Left ventricle myocardium inferior (tissue), 1 donor: ENCODE data around the gene USP7. TPM values are rescaled to one million over a fixed set of nuclear protein-coding genes. Genes with fewer than 3 reads are reported as not detected.

Source experiments
- DNase-seq: peaks from one replicate; pipeline ENCODE4 v3.0.0-alpha.2; 2020
- H3K27ac ChIP-seq: fragments of 200-600 bp; replicated peaks from 2 replicates; pipeline ENCODE4 v1.8.0; 2021
- H3K27me3 ChIP-seq: fragments of 200-600 bp; 2 replicates; pipeline ENCODE4 v1.8.0; 2021; ENCODE audit warnings: low read depth
- H3K36me3 ChIP-seq: fragments of 200-600 bp; 2 replicates; pipeline ENCODE4 v1.8.0; 2021
- H3K4me1 ChIP-seq: fragments of 200-600 bp; 2 replicates; pipeline ENCODE4 v1.8.0; 2021
- H3K4me3 ChIP-seq: fragments of 200-600 bp; 2 replicates; pipeline ENCODE4 v1.8.0; 2021; ENCODE audit warnings: mild to moderate bottlenecking, moderate library complexity
- H3K9me3 ChIP-seq: fragments of 200-600 bp; replicated peaks from 2 replicates; pipeline ENCODE4 v1.8.0; 2021
- CTCF ChIP-seq: fragments of 200-600 bp; IDR thresholded peaks from 2 replicates; pipeline ENCODE4 v1.8.0; 2021; ENCODE audit warnings: antibody characterized with exemption, mild to moderate bottlenecking, borderline replicate concordance
- intact Hi-C: fragments of 100-400 bp; cut with micrococcal nuclease; formaldehyde crosslinking; loops from one replicate; pipeline ENCODE4 v1.11.0; 2022
- total RNA-seq: library from RNA; stranded (reverse); fragmentation: NEBNext Ultra II Directional; extraction: Animal tissue kit (Norgen Biotek cat#: 25700); gene quantifications from one replicate; pipeline ENCODE4 v1.2.1, GENCODE V29; 2021
- donor health status: DM: no; HTN: yes; CAD: no; lungs with severe emphysema.

The USP7 gene
- total RNA-seq, 1 donor from 2014 or later, result 54.7 TPM

GRCh38 chr16:9007177-9007794 is 43.6 kb upstream of the USP7 start:
- Histone ChIP-seq H3K27me3 (peaks cover 8% of the 10 kb centered on the region), H3K9me3 (no peaks in the 10 kb centered on the region), H3K36me3 (no peaks in the 10 kb centered on the region), H3K4me3 (no peak overlapping the region), H3K4me1 (peaks cover 7% of the 10 kb centered on the region), H3K27ac (no peak overlapping the region)
- no peak for TF ChIP-seq CTCF
- no peak for DNase-seq
- intact Hi-C loops, result loop anchor here (10.0 kb wide), 1 partner anchor 442 kb away; no protein-coding TSS in a partner anchor

- TF ChIP-seq CTCF, result no peak
- Histone ChIP-seq H3K36me3 (no peaks in the 10 kb centered on the region), H3K4me1 (peaks cover 7% of the 10 kb centered on the region), H3K9me3 (no peaks in the 10 kb centered on the region), H3K27me3 (peaks cover 2% of the 10 kb centered on the region), H3K4me3 (no peak overlapping the region), H3K27ac (no peak overlapping the region)
- intact Hi-C loops, result loop anchor here (10.0 kb wide), 1 partner anchor 439 kb away; no protein-coding TSS in a partner anchor
- DNase-seq, result no peak
These were observed 40.5 kb upstream of the USP7 start for GRCh38 chr16:9004183-9004582.

- H3K9me3 ChIP-seq, result no peaks in the 10 kb centered on the region
- peaks cover 4% of the 10 kb centered on the region for H3K4me1 ChIP-seq
- DNase-seq, result no peak
- H3K27me3 ChIP-seq, result no peaks in the 10 kb centered on the region
- TF ChIP-seq CTCF, result no peak
- no peak overlapping the region for H3K4me3 ChIP-seq
- no peak overlapping the region for H3K27ac ChIP-seq
- intact Hi-C loops, result loop anchor here (10.0 kb wide), 1 partner anchor 439 kb away; no protein-coding TSS in a partner anchor
- H3K36me3 ChIP-seq, result no peaks in the 10 kb centered on the region
These were observed 40.1 kb upstream of the USP7 start for GRCh38 chr16:9003763-9004162.

- intact Hi-C loops, result loop anchor here (10.0 kb wide), 1 partner anchor 439 kb away; no protein-coding TSS in a partner anchor
- Histone ChIP-seq H3K4me3 (no peak overlapping the region), H3K27ac (no peak overlapping the region), H3K36me3 (no peaks in the 10 kb centered on the region), H3K4me1 (no peaks in the 10 kb centered on the region), H3K27me3 (no peaks in the 10 kb centered on the region), H3K9me3 (no peaks in the 10 kb centered on the region)
- DNase-seq, result no peak
- no peak for TF ChIP-seq CTCF
These were observed 39.6 kb upstream of the USP7 start for GRCh38 chr16:9003322-9003721.

GRCh38 chr16:9002042-9002441 is 38.3 kb upstream of the USP7 start:
- Histone ChIP-seq H3K27me3 (no peaks in the 10 kb centered on the region), H3K9me3 (no peaks in the 10 kb centered on the region), H3K36me3 (no peaks in the 10 kb centered on the region), H3K4me1 (no peaks in the 10 kb centered on the region), H3K4me3 (no peak overlapping the region), H3K27ac (no peak overlapping the region)
- intact Hi-C loops, result loop anchor here (10.0 kb wide), 1 partner anchor 437 kb away; no protein-coding TSS in a partner anchor
- DNase-seq, result no peak
- no peak for TF ChIP-seq CTCF
